HG02852 (cell line): ENCODE measurements around the gene RHOF.
"Not testable (repeated sequence)": the region's sequence is repeated elsewhere in the genome, so short reads cannot be mapped to it uniquely, and the experiment has no call there.

Source experiments
- ATAC-seq: cut with Tn5 transposase; IDR thresholded peaks from one replicate; pipeline ENCODE4 v1.9.1; 2021; ENCODE audit warnings: mild to moderate bottlenecking, moderate library complexity; ENCODE audit not compliant: unreplicated experiment

The RHOF gene

GRCh38 chr12:121750507-121750955 lies 43.0 kb downstream of the RHOF start:
- ATAC-seq: no peak

DNA sequence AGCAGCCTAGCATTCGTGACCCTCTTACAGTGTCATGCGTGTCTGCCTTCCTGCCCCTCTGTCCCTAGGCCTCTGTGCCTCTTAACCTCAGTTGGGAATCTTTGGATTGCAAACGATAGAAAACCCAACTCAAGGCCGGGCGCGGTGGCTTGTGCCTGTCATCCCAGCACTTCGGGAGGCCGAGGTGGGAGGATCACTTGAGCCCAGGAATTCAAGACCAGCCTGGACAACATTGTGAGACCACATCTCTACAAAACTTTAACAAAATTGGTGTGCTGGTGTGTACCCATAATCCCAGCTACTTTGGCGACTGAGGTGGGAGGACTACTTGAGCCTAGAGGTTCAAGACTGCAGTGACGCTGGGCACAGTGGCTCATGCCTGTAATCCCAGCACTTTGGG lies 44.2 kb downstream of the RHOF start:
- no peak for ATAC-seq

- ATAC-seq: no peak
Measured at GRCh38 chr12:121748571-121749265, 44.8 kb downstream of the RHOF start.

DNA sequence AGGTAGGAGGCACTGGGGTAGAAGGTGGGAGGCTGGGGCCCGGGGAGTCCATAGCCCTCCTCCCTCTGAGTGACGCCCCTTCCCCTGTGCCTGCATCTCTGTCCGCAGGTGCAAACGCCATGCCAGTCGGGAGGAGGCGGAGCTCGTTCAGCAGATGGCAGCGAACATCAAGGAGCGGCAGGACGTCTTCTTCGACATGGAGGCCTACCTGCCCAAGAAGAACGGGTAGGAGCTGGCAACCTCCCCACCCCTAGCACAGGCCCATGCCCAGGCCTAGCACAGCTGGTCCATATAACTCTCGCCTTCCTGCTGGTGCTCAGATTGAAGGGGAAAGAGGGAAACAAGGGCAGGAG lies 45.3 kb downstream of the RHOF start:
- no peak for ATAC-seq

- not testable (repeated sequence) for ATAC-seq
Measured at GRCh38 chr12:121745545-121745944, 47.9 kb downstream of the RHOF start.

- ATAC-seq: no peak
Measured at GRCh38 chr12:121741743-121742142, 51.7 kb downstream of the RHOF start.

DNA sequence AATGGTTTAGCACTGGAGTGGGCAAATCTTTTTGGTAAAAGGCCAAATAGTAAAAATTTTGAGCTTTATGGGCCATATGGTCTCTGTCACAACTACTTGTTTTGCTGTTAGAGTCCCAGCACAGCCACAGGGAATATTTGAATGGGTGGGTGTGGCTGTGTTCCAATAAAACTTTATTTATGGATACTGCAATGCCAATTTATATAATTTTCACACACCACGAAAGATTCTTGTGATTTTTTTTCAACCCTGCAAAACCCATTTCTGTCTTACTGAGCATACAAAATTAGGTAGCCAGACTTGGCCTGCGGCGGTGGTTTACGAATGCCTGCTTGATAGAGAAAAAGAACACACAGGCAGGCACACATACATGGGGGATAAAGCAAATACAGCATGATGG lies 52.6 kb downstream of the RHOF start:
- ATAC-seq: no peak

DNA sequence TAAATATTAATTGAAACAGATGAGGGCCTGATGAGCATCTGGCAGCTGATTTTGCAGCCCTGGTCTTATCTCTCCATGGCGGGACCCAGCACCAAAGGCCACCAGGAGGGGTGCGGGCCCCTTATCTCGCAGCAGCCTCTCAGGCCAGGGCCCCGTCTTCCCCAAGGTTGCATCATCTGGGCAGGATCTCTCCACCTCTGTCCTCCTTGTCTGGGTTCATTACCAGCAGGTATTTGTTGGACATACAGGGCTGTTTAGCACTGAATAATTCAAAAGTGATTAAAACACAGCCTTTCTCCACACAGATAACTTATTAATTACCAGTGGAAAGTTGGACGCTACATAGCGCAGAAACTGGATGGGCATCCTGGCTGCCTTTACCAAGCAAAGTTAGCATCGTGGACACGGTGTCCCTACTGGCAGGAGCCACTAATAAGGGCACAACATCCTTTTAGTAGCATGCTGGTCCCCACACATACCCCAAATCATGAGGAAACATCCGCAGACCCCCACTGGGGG lies 55.1 kb downstream of the RHOF start:
- ATAC-seq: no peak

GRCh38 chr12:121733849-121734248 lies 59.6 kb downstream of the RHOF start:
- no peak for ATAC-seq

GRCh38 chr12:121731473-121731872 lies 62.0 kb downstream of the RHOF start:
- no peak for ATAC-seq

DNA sequence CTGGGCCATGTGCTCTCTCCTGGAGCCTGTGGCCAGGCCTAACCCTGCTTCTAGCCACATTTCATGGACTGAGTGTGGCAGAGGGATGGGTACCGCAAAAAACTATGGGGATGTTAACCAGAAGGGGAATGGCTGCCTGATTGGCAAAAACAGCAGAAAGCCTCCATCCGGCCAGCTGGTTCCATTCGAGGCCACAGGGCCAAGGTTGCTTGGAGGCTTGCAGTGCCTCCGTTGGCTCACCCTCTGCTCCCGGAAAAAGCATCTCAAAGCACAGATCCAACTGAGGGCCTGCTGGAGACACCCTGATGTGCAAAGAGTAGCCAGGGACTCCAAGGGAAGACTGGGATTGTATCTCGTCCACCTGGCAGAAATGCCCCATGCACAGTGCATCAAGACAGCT lies 64.5 kb downstream of the RHOF start:
- no peak for ATAC-seq
